HL-60 (cell line): ENCODE results near the gene ZNF692.
A peak's percentile ranks its signal among the peaks of the same experiment; 100 is the strongest.

Experiments
- DNase-seq, 2 experiments: peaks; one replicate each; pipeline ENCODE4 v3.0.0-alpha.2; 2010 to 2020; ENCODE audit warnings: low read depth in 1 of 2, low spot score in 1 of 2
- H3K27ac ChIP-seq: fragments of 250-450 bp; sonication (Bioruptor Pico); replicated peaks from 2 replicates; pipeline ENCODE4 v1.5.1; 2020; ENCODE audit warnings: mild to moderate bottlenecking, moderate library complexity
- H3K27me3 ChIP-seq: fragments of 250-450 bp; sonication (Bioruptor Pico); 2 replicates; pipeline ENCODE4 v1.5.1; 2021; ENCODE audit warnings: mild to moderate bottlenecking, moderate library complexity; ENCODE audit not compliant: insufficient read depth, poor library complexity, severe bottlenecking
- H3K4me3 ChIP-seq: replicated peaks from 2 replicates; pipeline ENCODE4 v1.5.1; 2011; ENCODE audit warnings: mild to moderate bottlenecking, control low read depth, low read length; ENCODE audit not compliant: insufficient read depth
- CTCF ChIP-seq: IDR thresholded peaks from one replicate; pipeline ENCODE4 v1.5.1; 2011; ENCODE audit warnings: low read length, control low read depth, inconsistent platforms; ENCODE audit not compliant: insufficient read depth
- GABPA ChIP-seq: IDR thresholded peaks from 2 replicates; pipeline ENCODE4 v1.6.1; 2012; ENCODE audit warnings: low read depth
- POLR2AphosphoS5 ChIP-seq: IDR thresholded peaks from 2 replicates; pipeline ENCODE4 v1.6.1; 2012; ENCODE audit warnings: low read depth
- REST ChIP-seq: IDR thresholded peaks from 2 replicates; pipeline ENCODE4 v1.6.1; 2012; ENCODE audit warnings: low read depth; ENCODE audit not compliant: insufficient replicate concordance
- SPI1 ChIP-seq: IDR thresholded peaks from 2 replicates; pipeline ENCODE4 v1.6.1; 2012; ENCODE audit warnings: low read depth, mild to moderate bottlenecking, borderline replicate concordance

The ZNF692 gene

GRCh38 chr1:248823517-248824001 is 35.3 kb downstream of the ZNF692 start:
- peak overlapping the region; percentile 26; the same call in 1 of the 2 replicates for H3K27ac ChIP-seq
- TF ChIP-seq POLR2AphosphoS5 (no peak), GABPA (no peak), CTCF (no peak), REST (no peak), SPI1 (no peak)
- H3K4me3 ChIP-seq = no peak overlapping the region
- no peaks in the 10 kb centered on the region for H3K27me3 ChIP-seq
- no peak for DNase-seq

- Histone ChIP-seq H3K4me3 (no peak overlapping the region; the same call in 1 of the 2 replicates), H3K27ac (peak overlapping the region; percentile 26), H3K27me3 (no peaks in the 10 kb centered on the region)
Observed at GRCh38 chr1:248822148-248823032, 36.5 kb downstream of the ZNF692 start.

GRCh38 chr1:248821641-248822040 is 37.2 kb downstream of the ZNF692 start:
- no peak for DNase-seq
- no peak for TF ChIP-seq GABPA
- no peak for TF ChIP-seq SPI1
- Histone ChIP-seq H3K27me3 (no peaks in the 10 kb centered on the region), H3K4me3 (no peak overlapping the region), H3K27ac (no peak overlapping the region)

More at GRCh38 chr1:248822148-248823032, 36.5 kb downstream of the ZNF692 start:
- TF ChIP-seq POLR2AphosphoS5 (no peak), SPI1 (peak; percentile 83)
- DNase-seq = no peak

GRCh38 chr1:248821101-248821500 is 37.8 kb downstream of the ZNF692 start:
- H3K27ac ChIP-seq = no peak overlapping the region
- H3K4me3 ChIP-seq = no peak overlapping the region
- H3K27me3 ChIP-seq = no peaks in the 10 kb centered on the region
- no peak for TF ChIP-seq POLR2AphosphoS5
- no peak for DNase-seq

- DNase-seq = no peak
- Histone ChIP-seq H3K27me3 (no peaks in the 10 kb centered on the region), H3K4me3 (no peak overlapping the region), H3K27ac (no peak overlapping the region)
- no peak for TF ChIP-seq CTCF
- no peak for TF ChIP-seq GABPA
- no peak for TF ChIP-seq POLR2AphosphoS5
- TF ChIP-seq SPI1 = no peak
Observed at GRCh38 chr1:248820041-248820585, 38.8 kb downstream of the ZNF692 start.
